GM12892 (cell line): Measurements from ENCODE around the gene SUCLG1.

Experiments used
- POLR2A ChIP-seq: IDR thresholded peaks from 2 replicates; pipeline ENCODE4 v1.6.1; 2011; ENCODE audit warnings: low read depth, low read length, control low read depth
- TAF1 ChIP-seq: IDR thresholded peaks from 2 replicates; pipeline ENCODE4 v1.6.1; 2011; ENCODE audit warnings: low read depth, mild to moderate bottlenecking, control low read depth, low read length, borderline replicate concordance

DNA sequence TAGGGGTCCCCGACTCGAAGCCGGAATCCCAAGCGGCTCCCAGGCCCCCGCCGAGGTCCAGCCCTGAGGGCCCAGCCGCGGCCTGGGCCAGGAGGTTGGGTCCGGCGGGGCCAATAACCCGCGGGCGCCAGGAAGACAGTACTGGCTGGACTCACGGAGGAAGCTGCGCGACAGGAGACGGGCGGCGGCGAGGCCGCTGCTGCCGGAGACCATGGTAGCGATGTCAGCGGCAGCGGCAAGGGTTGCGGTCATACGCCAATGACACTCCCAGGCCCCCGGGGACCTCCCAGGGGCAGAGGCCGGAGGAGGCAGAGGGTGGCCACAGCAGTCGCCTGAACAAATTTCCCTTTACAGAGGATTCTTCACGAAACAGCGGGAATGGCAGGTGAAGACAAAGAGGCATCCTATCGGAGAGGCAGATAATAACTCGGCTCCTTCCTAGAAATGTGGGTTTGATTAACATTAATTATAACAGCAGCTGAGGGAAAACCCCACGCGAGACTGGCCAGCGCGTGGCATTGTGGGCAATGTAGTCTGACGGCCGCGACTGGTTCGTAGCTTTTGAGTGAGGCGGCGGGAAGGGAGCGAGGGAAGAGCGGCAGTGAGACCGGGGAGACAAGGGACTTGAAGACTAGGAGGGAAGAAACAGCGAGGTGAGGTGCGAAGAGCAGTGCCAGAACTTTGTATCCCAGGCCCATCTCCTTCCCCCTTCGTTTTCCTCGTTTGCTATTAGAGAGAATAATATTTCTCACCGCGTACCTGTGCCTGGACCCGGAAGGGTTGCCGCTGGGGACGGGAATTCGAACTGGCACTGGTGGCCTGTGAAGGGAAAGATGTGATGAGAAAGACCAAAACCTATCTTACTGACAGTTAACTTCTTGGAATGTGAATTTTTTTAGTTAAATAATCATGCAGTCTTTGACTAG, at the start of gene SUCLG1:
- TF ChIP-seq POLR2A (peak; percentile 82; the same call in 1 of the 2 replicates), TAF1 (peak; percentile 61)
